Immature natural killer cell (primary cell): ENCODE data around the gene UBLCP1. TPM values are rescaled to one million over a fixed set of nuclear protein-coding genes. Genes with fewer than 3 reads are reported as not detected.
A peak's percentile ranks its signal among the peaks of the same experiment; 100 is the strongest.
"Not testable (repeated sequence)": the region's sequence is repeated elsewhere in the genome, so short reads cannot be mapped to it uniquely, and the experiment has no call there.

ENCODE experiments used
- DNase-seq, 3 donors: peaks; one replicate each; pipeline ENCODE4 v3.0.0; 2022; ENCODE audit warnings: mixed read lengths in 1 of 3
- H3K27ac Mint-ChIP-seq, 6 donors: one replicate each; pipeline ENCODE4 v1.8.0; 2020; ENCODE audit warnings: mixed read lengths in 6 of 6, mild to moderate bottlenecking in 5 of 6, inconsistent platforms in 4 of 6, moderate library complexity in 3 of 6
- H3K27me3 Mint-ChIP-seq, 3 donors: one replicate each; pipeline ENCODE4 v1.8.0; 2020 to 2021; ENCODE audit warnings: low read depth in 3 of 3, mild to moderate bottlenecking in 3 of 3, mixed read lengths in 3 of 3, moderate library complexity in 3 of 3, inconsistent platforms in 1 of 3
- H3K36me3 Mint-ChIP-seq, 3 donors: one replicate each; pipeline ENCODE4 v1.8.0; 2020; ENCODE audit warnings: mixed read lengths in 3 of 3, inconsistent platforms in 2 of 3, mild to moderate bottlenecking in 2 of 3
- H3K4me1 Mint-ChIP-seq, 2 donors: one replicate each; pipeline ENCODE4 v1.8.0; 2020; ENCODE audit warnings: inconsistent platforms in 2 of 2, mild to moderate bottlenecking in 2 of 2, mixed read lengths in 2 of 2, moderate library complexity in 1 of 2
- H3K4me3 Mint-ChIP-seq, 5 donors: one replicate each; pipeline ENCODE4 v1.8.0; 2020; ENCODE audit warnings: mild to moderate bottlenecking in 5 of 5, mixed read lengths in 5 of 5, inconsistent platforms in 3 of 5, moderate library complexity in 3 of 5
- H3K9me3 Mint-ChIP-seq, 6 donors: one replicate each; pipeline ENCODE4 v1.8.0; 2020; ENCODE audit warnings: mild to moderate bottlenecking in 6 of 6, mixed read lengths in 6 of 6, inconsistent platforms in 4 of 6, moderate library complexity in 3 of 6
- polyA plus RNA-seq, 3 donors: library from polyadenylated mRNA; unstranded; fragments of 300-500 nt; fragmentation: Illumina TruSeq; gene quantifications; one replicate each; pipeline ENCODE4 v1.2.3, GENCODE V29; 2021

UBLCP1 gene
- polyA plus RNA-seq: 10 to 100 TPM; 56.5 to 90.5 (median 68.7) TPM

- DNase-seq: peak; percentile 84 to 87 (median 84)
- peak within 1 kb of the TSS; percentile 87 to 98 (median 98) for H3K4me3 Mint-ChIP-seq
- peaks cover 9 to 13% (median 11%) of the 10 kb centered on the region in 3 donors for H3K27me3 Mint-ChIP-seq
- H3K9me3 Mint-ChIP-seq: no peaks in the 10 kb centered on the region
- peaks cover 0 to 4% (median 0%) of the 10 kb centered on the region in 3 donors for H3K36me3 Mint-ChIP-seq
- peaks cover 43 to 61% of the 10 kb centered on the region in 2 donors for H3K4me1 Mint-ChIP-seq
- H3K27ac Mint-ChIP-seq: peak within 1 kb of the TSS; percentile 95 to 100 (median 98)
Measured at GRCh38 chr5:159262859-159263568, at the start of gene UBLCP1. TSS of gene UBLCP1 (plus strand) at chr5:159263290. CDS start at chr5:159268916, 5,626 bp downstream.

GRCh38 chr5:159214486-159215271, 48.4 kb upstream of the UBLCP1 start:
- Mint-ChIP-seq H3K27me3 (peaks cover 7 to 13% (median 10%) of the 10 kb centered on the region in 3 donors), H3K4me1 (peaks cover 15 to 20% of the 10 kb centered on the region in 2 donors), H3K9me3 (no peaks in the 10 kb centered on the region), H3K27ac (no peak overlapping the region), H3K4me3 (no peak overlapping the region), H3K36me3 (no peaks in the 10 kb centered on the region)
- no peak for DNase-seq

GRCh38 chr5:159215886-159216285, 47.2 kb upstream of the UBLCP1 start:
- no peaks in the 10 kb centered on the region for H3K9me3 Mint-ChIP-seq
- DNase-seq: no peak
- H3K4me3 Mint-ChIP-seq: no peak overlapping the region
- H3K4me1 Mint-ChIP-seq: peaks cover 18 to 20% of the 10 kb centered on the region in 2 donors
- no peak overlapping the region for H3K27ac Mint-ChIP-seq
- peaks cover 3 to 6% (median 6%) of the 10 kb centered on the region in 3 donors for H3K27me3 Mint-ChIP-seq
- H3K36me3 Mint-ChIP-seq: no peaks in the 10 kb centered on the region

GRCh38 chr5:159216454-159216853, 46.6 kb upstream of the UBLCP1 start:
- DNase-seq: no peak
- H3K27me3 Mint-ChIP-seq: peaks cover 3 to 6% (median 6%) of the 10 kb centered on the region in 3 donors
- H3K4me1 Mint-ChIP-seq: peaks cover 18 to 23% of the 10 kb centered on the region in 2 donors
- H3K9me3 Mint-ChIP-seq: no peaks in the 10 kb centered on the region
- no peaks in the 10 kb centered on the region for H3K36me3 Mint-ChIP-seq
- no peak overlapping the region for H3K4me3 Mint-ChIP-seq
- H3K27ac Mint-ChIP-seq: no peak overlapping the region

GRCh38 chr5:159217236-159217635, 45.9 kb upstream of the UBLCP1 start:
- peaks cover 3 to 6% (median 6%) of the 10 kb centered on the region in 3 donors for H3K27me3 Mint-ChIP-seq
- DNase-seq: peak in 2 of 3 donors; percentile 3 to 11
- H3K4me1 Mint-ChIP-seq: peaks cover 18 to 23% of the 10 kb centered on the region in 2 donors
- H3K4me3 Mint-ChIP-seq: no peak overlapping the region
- no peak overlapping the region for H3K27ac Mint-ChIP-seq
- H3K9me3 Mint-ChIP-seq: no peaks in the 10 kb centered on the region
- no peaks in the 10 kb centered on the region for H3K36me3 Mint-ChIP-seq

- Mint-ChIP-seq H3K27me3 (peaks cover 5 to 6% (median 6%) of the 10 kb centered on the region in 3 donors), H3K27ac (no peak overlapping the region), H3K4me3 (no peak overlapping the region), H3K4me1 (peaks cover 18 to 23% of the 10 kb centered on the region in 2 donors), H3K36me3 (no peaks in the 10 kb centered on the region), H3K9me3 (no peaks in the 10 kb centered on the region)
- DNase-seq: no peak
Measured at GRCh38 chr5:159218595-159219023, 44.5 kb upstream of the UBLCP1 start.

GRCh38 chr5:159220206-159220605, 42.9 kb upstream of the UBLCP1 start:
- H3K36me3 Mint-ChIP-seq: no peaks in the 10 kb centered on the region
- peaks cover 18 to 23% of the 10 kb centered on the region in 2 donors for H3K4me1 Mint-ChIP-seq
- peaks cover 5 to 8% (median 5%) of the 10 kb centered on the region in 3 donors for H3K27me3 Mint-ChIP-seq
- no peak for DNase-seq
- peak overlapping the region in 1 of 6 donors; percentile 46 for H3K27ac Mint-ChIP-seq
- no peak overlapping the region for H3K4me3 Mint-ChIP-seq
- H3K9me3 Mint-ChIP-seq: no peaks in the 10 kb centered on the region

GRCh38 chr5:159223469-159223868, 39.6 kb upstream of the UBLCP1 start:
- Mint-ChIP-seq H3K9me3 (no peaks in the 10 kb centered on the region), H3K4me1 (peaks cover 15 to 16% of the 10 kb centered on the region in 2 donors), H3K4me3 (no peak overlapping the region), H3K27ac (no peak overlapping the region), H3K36me3 (no peaks in the 10 kb centered on the region), H3K27me3 (peaks cover 0 to 5% (median 2%) of the 10 kb centered on the region in 3 donors)
- DNase-seq: no peak

GRCh38 chr5:159224471-159224870, 38.6 kb upstream of the UBLCP1 start:
- H3K9me3 Mint-ChIP-seq: no peaks in the 10 kb centered on the region
- H3K4me1 Mint-ChIP-seq: peaks cover 10 to 16% of the 10 kb centered on the region in 2 donors
- no peak overlapping the region for H3K4me3 Mint-ChIP-seq
- no peaks in the 10 kb centered on the region for H3K36me3 Mint-ChIP-seq
- peaks cover 0 to 3% (median 2%) of the 10 kb centered on the region in 3 donors for H3K27me3 Mint-ChIP-seq
- no peak overlapping the region for H3K27ac Mint-ChIP-seq
- no peak for DNase-seq

GRCh38 chr5:159226451-159226850, 36.6 kb upstream of the UBLCP1 start:
- no peak for DNase-seq
- Mint-ChIP-seq H3K4me3 (no peak overlapping the region), H3K9me3 (no peaks in the 10 kb centered on the region), H3K27ac (no peak overlapping the region), H3K36me3 (no peaks in the 10 kb centered on the region), H3K4me1 (no peaks in the 10 kb centered on the region), H3K27me3 (peaks cover 2 to 7% (median 6%) of the 10 kb centered on the region in 3 donors)

- Mint-ChIP-seq H3K27ac (no peak overlapping the region), H3K9me3 (no peaks in the 10 kb centered on the region), H3K4me3 (no peak overlapping the region), H3K36me3 (no peaks in the 10 kb centered on the region), H3K27me3 (peaks cover 2 to 8% (median 6%) of the 10 kb centered on the region in 3 donors), H3K4me1 (no peaks in the 10 kb centered on the region)
- no peak for DNase-seq
Measured at GRCh38 chr5:159227452-159227851, 35.6 kb upstream of the UBLCP1 start.

- not testable (repeated sequence) for DNase-seq, H3K4me1 Mint-ChIP-seq, H3K27me3 Mint-ChIP-seq, H3K4me3 Mint-ChIP-seq, H3K36me3 Mint-ChIP-seq, H3K9me3 Mint-ChIP-seq, H3K27ac Mint-ChIP-seq
Measured at GRCh38 chr5:159228097-159228496, 35.0 kb upstream of the UBLCP1 start.

- Mint-ChIP-seq H3K36me3 (no peaks in the 10 kb centered on the region), H3K27me3 (peaks cover 0 to 8% (median 3%) of the 10 kb centered on the region in 3 donors), H3K4me1 (no peaks in the 10 kb centered on the region), H3K27ac (no peak overlapping the region), H3K9me3 (no peaks in the 10 kb centered on the region), H3K4me3 (no peak overlapping the region)
- DNase-seq: no peak
Measured at GRCh38 chr5:159230657-159231056, 32.4 kb upstream of the UBLCP1 start.

GRCh38 chr5:159231167-159231566, 31.9 kb upstream of the UBLCP1 start:
- Mint-ChIP-seq H3K4me3 (no peak overlapping the region), H3K36me3 (no peaks in the 10 kb centered on the region), H3K4me1 (no peaks in the 10 kb centered on the region), H3K27me3 (peaks cover 0 to 8% (median 3%) of the 10 kb centered on the region in 3 donors), H3K27ac (no peak overlapping the region), H3K9me3 (no peaks in the 10 kb centered on the region)
- no peak for DNase-seq
